Measurements from ENCODE around the gene GRB10.

GRB10 gene

GRCh38 chr7:50727711-50728110, 55.0 kb downstream of the GRB10 start:
- no peak for DNase-seq (ENCODE audit: low spot score)
- in situ Hi-C loops (cut with MboI; ENCODE audit: low sequenced_read_pairs, unreplicated experiment) = no loop called here
- TF ChIP-seq CTCF (IDR thresholded peaks at IDR 0.05; ENCODE audit: borderline replicate concordance, control extremely low read depth, extremely low read depth, insufficient read depth, missing control alignments) = no peak

- TF ChIP-seq CTCF (IDR thresholded peaks at IDR 0.05; ENCODE audit: borderline replicate concordance, control extremely low read depth, extremely low read depth, insufficient read depth, missing control alignments) = no peak
- in situ Hi-C loops (cut with MboI; ENCODE audit: low sequenced_read_pairs, unreplicated experiment) = no loop called here
- DNase-seq (ENCODE audit: low spot score) = no peak
Measured at GRCh38 chr7:50727072-50727471, 55.6 kb downstream of the GRB10 start.

- no peak for DNase-seq (ENCODE audit: low spot score)
- in situ Hi-C loops (cut with MboI; ENCODE audit: low sequenced_read_pairs, unreplicated experiment) = no loop called here
- no peak for TF ChIP-seq CTCF (IDR thresholded peaks at IDR 0.05; ENCODE audit: borderline replicate concordance, control extremely low read depth, extremely low read depth, insufficient read depth, missing control alignments)
Measured at GRCh38 chr7:50725774-50726173, 56.9 kb downstream of the GRB10 start.

- DNase-seq (ENCODE audit: low spot score) = no peak
- in situ Hi-C loops (cut with MboI; ENCODE audit: low sequenced_read_pairs, unreplicated experiment) = no loop called here
- TF ChIP-seq CTCF (IDR thresholded peaks at IDR 0.05; ENCODE audit: borderline replicate concordance, control extremely low read depth, extremely low read depth, insufficient read depth, missing control alignments) = no peak
Measured at GRCh38 chr7:50724526-50725520, 57.9 kb downstream of the GRB10 start.

- TF ChIP-seq CTCF (IDR thresholded peaks at IDR 0.05; ENCODE audit: borderline replicate concordance, control extremely low read depth, extremely low read depth, insufficient read depth, missing control alignments) = no peak
- in situ Hi-C loops (cut with MboI; ENCODE audit: low sequenced_read_pairs, unreplicated experiment) = no loop called here
- DNase-seq (ENCODE audit: low spot score) = no peak
Measured at GRCh38 chr7:50723888-50724287, 58.8 kb downstream of the GRB10 start.

GRCh38 chr7:50723173-50723572, 59.5 kb downstream of the GRB10 start:
- DNase-seq (ENCODE audit: low spot score) = no peak
- in situ Hi-C loops (cut with MboI; ENCODE audit: low sequenced_read_pairs, unreplicated experiment) = no loop called here
- TF ChIP-seq CTCF (IDR thresholded peaks at IDR 0.05; ENCODE audit: borderline replicate concordance, control extremely low read depth, extremely low read depth, insufficient read depth, missing control alignments) = no peak
